ENCODE measurements around the gene SETD3. TPM values are rescaled to one million over a fixed set of nuclear protein-coding genes. Genes with fewer than 3 reads are reported as not detected.

SETD3 gene
- total RNA-seq, 4 donors from 2014 or later: 127 to 184 (median 162) TPM

DNA sequence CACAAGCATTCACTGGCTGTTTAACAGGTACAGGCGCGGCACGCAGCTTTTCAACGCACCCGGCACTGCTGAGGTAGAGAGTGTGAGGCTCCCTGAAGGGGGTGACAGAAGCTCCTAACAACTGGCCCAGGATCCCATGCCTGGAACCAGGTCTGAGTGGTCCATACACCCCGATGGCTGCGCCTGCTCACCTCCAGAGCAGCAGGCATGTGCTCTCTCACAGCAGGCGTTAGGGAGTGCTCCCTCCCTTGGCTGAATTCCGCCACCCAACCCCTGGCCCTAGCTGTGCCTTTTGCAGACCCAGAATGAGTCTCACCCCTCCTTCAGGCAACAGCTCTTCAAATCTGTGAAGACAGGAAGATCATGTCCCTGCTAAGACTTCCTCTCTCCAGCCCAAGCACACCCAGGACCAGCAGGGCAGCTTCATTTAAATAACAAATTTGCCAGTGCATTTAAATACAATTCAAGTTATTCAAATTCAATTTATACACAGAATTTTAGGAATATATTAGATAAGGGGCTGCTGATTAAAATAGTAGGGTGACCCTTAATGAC lies 86.0 kb downstream of the SETD3 start:
- H3K36me3 ChIP-seq: peaks cover 0 to 61% of the 10 kb centered on the region in 2 donors
- WGBS, 2 donors (ENCODE audit: low coverage in 1 of 2): 100% methylated on average over 2 of the region's 9 CpGs; no CpG with 5 or more reads in 1 of the 2 donors
- H3K4me1 ChIP-seq: no peaks in the 10 kb centered on the region
- no peak for ATAC-seq
- no peaks in the 10 kb centered on the region for H3K27me3 ChIP-seq
- H3K27ac ChIP-seq: no peak overlapping the region
- TF ChIP-seq, protein P1, sequence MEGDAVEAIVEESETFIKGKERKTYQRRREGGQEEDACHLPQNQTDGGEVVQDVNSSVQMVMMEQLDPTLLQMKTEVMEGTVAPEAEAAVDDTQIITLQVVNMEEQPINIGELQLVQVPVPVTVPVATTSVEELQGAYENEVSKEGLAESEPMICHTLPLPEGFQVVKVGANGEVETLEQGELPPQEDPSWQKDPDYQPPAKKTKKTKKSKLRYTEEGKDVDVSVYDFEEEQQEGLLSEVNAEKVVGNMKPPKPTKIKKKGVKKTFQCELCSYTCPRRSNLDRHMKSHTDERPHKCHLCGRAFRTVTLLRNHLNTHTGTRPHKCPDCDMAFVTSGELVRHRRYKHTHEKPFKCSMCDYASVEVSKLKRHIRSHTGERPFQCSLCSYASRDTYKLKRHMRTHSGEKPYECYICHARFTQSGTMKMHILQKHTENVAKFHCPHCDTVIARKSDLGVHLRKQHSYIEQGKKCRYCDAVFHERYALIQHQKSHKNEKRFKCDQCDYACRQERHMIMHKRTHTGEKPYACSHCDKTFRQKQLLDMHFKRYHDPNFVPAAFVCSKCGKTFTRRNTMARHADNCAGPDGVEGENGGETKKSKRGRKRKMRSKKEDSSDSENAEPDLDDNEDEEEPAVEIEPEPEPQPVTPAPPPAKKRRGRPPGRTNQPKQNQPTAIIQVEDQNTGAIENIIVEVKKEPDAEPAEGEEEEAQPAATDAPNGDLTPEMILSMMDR (IDR thresholded peaks at IDR 0.05): no peak
- no peak for TF ChIP-seq POLR2AphosphoS5 (IDR thresholded peaks at IDR 0.05)
- TF ChIP-seq EP300 (IDR thresholded peaks at IDR 0.05): no peak
- TF ChIP-seq POLR2A (IDR thresholded peaks at IDR 0.05): no peak
- H3K9me3 ChIP-seq: no peaks in the 10 kb centered on the region
- no peak overlapping the region for H3K4me3 ChIP-seq

DNA sequence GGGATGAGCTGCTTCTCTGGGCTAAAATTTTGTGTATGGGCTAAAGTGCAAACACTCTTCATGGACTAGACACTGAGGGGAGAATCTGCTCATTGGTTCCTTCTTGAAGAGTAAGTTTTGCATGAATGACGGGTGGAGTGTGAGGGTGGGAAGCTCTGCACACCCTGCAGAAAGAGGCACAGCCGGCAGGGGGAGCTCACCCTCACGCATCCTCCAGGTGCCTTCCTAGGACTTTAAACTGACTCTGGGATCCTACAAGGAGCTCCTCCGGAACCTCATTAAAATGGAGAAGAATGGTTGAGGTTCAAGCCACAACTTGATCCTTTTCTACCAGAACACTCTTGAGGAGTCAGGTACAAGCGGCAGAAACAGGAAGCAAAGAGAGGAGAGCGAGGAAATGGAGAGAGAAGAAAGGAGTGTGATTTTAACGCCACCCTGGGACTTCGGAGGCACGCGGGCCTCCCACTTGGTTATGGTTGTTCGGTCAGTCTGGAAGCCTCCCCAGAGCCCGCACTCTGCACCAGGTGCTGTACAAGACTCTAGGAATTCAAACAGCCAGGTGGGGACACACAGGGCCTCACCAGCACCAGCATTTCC lies 87.5 kb downstream of the SETD3 start:
- no peak for ATAC-seq
- no peaks in the 10 kb centered on the region for H3K9me3 ChIP-seq
- peaks cover 0 to 8% (median 0%) of the 10 kb centered on the region in 3 donors for H3K4me1 ChIP-seq
- 69 to 77% methylated on average over 9 of the region's 12 CpGs for WGBS, 2 donors (ENCODE audit: low coverage in 1 of 2)
- peaks cover 0 to 46% of the 10 kb centered on the region in 2 donors for H3K36me3 ChIP-seq
- H3K27me3 ChIP-seq: no peaks in the 10 kb centered on the region
- H3K4me3 ChIP-seq: no peak overlapping the region
- no peak overlapping the region for H3K27ac ChIP-seq
- no peak for TF ChIP-seq POLR2AphosphoS5 (IDR thresholded peaks at IDR 0.05)
- TF ChIP-seq, protein P1 (IDR thresholded peaks at IDR 0.05): peak; percentile 40 to 71 (median 42)
- TF ChIP-seq POLR2A (IDR thresholded peaks at IDR 0.05): no peak
- TF ChIP-seq EP300 (IDR thresholded peaks at IDR 0.05): no peak

GRCh38 chr14:99391671-99392070 lies 89.0 kb downstream of the SETD3 start:
- TF ChIP-seq POLR2AphosphoS5 (IDR thresholded peaks at IDR 0.05) (no peak), EP300 (IDR thresholded peaks at IDR 0.05) (no peak), POLR2A (IDR thresholded peaks at IDR 0.05) (no peak)
- peaks cover 0 to 31% of the 10 kb centered on the region in 2 donors for H3K36me3 ChIP-seq
- H3K4me1 ChIP-seq: peaks cover 0 to 8% (median 0%) of the 10 kb centered on the region in 3 donors
- H3K27me3 ChIP-seq: peaks cover 3% of the 10 kb centered on the region
- no peak overlapping the region for H3K4me3 ChIP-seq
- H3K27ac ChIP-seq: no peak overlapping the region
- WGBS, 2 donors (ENCODE audit: low coverage in 1 of 2): 50 to 59% methylated on average over 6 to 7 of the region's 13 CpGs
- H3K9me3 ChIP-seq: no peaks in the 10 kb centered on the region
- no peak for ATAC-seq

- Histone ChIP-seq H3K9me3 (peaks cover 0 to 10% (median 0%) of the 10 kb centered on the region in 3 donors), H3K36me3 (peaks cover 0 to 7% of the 10 kb centered on the region in 2 donors), H3K27ac (no peak overlapping the region), H3K27me3 (peaks cover 26% of the 10 kb centered on the region), H3K4me1 (peaks cover 0 to 8% (median 0%) of the 10 kb centered on the region in 3 donors), H3K4me3 (no peak overlapping the region)
- no peak for ATAC-seq
- 24 to 60% methylated on average over 2 to 11 of the region's 24 CpGs for WGBS, 2 donors (ENCODE audit: low coverage in 1 of 2)
- TF ChIP-seq POLR2AphosphoS5 (IDR thresholded peaks at IDR 0.05) (no peak), EP300 (IDR thresholded peaks at IDR 0.05) (no peak), POLR2A (IDR thresholded peaks at IDR 0.05) (no peak)
- TF ChIP-seq, protein P1 (IDR thresholded peaks at IDR 0.05): peak in 2 of 4 experiments; percentile 43 to 73
Observed at GRCh38 chr14:99389174-99389826, 91.4 kb downstream of the SETD3 start.

GRCh38 chr14:99388286-99388685 lies 92.4 kb downstream of the SETD3 start:
- no peak for ATAC-seq
- 83 to 85% methylated on average over 1 to 8 of the region's 12 CpGs for WGBS, 2 donors (ENCODE audit: low coverage in 1 of 2)
- TF ChIP-seq, protein P1 (IDR thresholded peaks at IDR 0.05): no peak
- TF ChIP-seq POLR2A (IDR thresholded peaks at IDR 0.05): no peak
- no peak for TF ChIP-seq EP300 (IDR thresholded peaks at IDR 0.05)
- no peak for TF ChIP-seq POLR2AphosphoS5 (IDR thresholded peaks at IDR 0.05)
- Histone ChIP-seq H3K36me3 (no peaks in the 10 kb centered on the region), H3K4me3 (no peak overlapping the region), H3K27me3 (peaks cover 36% of the 10 kb centered on the region), H3K4me1 (peaks cover 0 to 8% (median 0%) of the 10 kb centered on the region in 3 donors), H3K27ac (no peak overlapping the region), H3K9me3 (peaks cover 0 to 10% (median 0%) of the 10 kb centered on the region in 3 donors)

Measured in gastroesophageal sphincter (tissue), 4 donors.